GM19397 (cell line): ENCODE measurements around the gene LRRC56.
A peak's percentile ranks its signal among the peaks of the same experiment; 100 is the strongest.

ENCODE experiments used
- ATAC-seq: cut with Tn5 transposase; IDR thresholded peaks from one replicate; pipeline ENCODE4 v1.9.1; 2021; ENCODE audit warnings: mild to moderate bottlenecking, moderate library complexity; ENCODE audit not compliant: unreplicated experiment

LRRC56 gene

GRCh38 chr11:537622-538430 lies 499 bp downstream of the LRRC56 start:
- ATAC-seq: no peak

DNA sequence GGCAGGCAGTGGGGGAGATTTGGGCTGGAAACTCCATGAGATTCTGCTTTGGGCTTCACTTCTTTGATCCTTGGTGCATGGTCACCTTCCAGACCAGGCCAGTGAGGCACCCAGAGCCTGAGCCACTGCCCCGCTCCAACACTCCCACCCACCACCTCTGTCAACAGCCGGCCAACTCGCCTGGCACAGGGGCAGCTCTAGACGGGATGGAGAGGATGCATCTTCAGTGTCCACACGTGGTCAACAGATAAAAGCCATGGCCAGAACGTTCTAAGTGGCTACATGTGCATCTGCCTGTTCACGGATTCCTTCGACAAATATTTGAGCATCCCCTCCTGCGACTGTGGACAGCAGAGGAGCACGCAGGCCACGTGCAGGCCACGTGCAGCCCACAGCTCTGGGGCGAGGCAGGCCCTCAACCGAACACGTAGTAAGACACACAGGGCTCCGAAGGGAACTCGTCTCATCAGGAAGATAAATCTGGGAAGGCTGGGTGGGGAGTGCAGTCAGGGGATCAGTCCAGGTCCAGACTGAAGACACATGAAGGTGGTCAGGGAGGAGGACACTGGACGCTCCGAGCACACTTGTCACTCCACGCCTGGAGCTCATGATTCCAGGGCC lies 1.2 kb downstream of the LRRC56 start:
- no peak for ATAC-seq

DNA sequence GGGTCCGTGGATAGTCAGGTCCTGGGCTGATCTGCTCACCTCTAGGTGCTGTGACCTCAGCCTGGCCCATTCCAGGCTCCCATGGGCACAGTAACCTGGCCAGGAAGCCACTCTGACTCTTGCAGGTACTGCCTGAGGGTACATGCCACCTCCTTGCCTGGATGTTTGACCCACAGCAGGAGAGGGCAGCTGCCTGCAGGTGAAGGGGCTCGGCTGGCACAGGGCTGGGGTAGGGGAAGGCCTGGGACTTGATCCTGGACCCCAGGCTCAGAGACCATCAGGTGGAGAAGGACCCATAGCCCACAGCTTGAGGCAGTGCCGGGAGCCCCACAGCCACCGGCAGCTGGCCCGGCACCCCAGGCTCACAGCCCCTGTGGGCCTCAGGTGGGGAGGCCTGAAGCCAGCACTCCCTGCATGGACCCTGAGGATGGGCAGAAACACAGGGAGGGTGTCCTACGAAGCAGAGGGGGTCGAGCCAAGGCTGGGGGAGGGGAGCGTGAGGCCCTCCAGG lies 2.7 kb downstream of the LRRC56 start:
- ATAC-seq: no peak

DNA sequence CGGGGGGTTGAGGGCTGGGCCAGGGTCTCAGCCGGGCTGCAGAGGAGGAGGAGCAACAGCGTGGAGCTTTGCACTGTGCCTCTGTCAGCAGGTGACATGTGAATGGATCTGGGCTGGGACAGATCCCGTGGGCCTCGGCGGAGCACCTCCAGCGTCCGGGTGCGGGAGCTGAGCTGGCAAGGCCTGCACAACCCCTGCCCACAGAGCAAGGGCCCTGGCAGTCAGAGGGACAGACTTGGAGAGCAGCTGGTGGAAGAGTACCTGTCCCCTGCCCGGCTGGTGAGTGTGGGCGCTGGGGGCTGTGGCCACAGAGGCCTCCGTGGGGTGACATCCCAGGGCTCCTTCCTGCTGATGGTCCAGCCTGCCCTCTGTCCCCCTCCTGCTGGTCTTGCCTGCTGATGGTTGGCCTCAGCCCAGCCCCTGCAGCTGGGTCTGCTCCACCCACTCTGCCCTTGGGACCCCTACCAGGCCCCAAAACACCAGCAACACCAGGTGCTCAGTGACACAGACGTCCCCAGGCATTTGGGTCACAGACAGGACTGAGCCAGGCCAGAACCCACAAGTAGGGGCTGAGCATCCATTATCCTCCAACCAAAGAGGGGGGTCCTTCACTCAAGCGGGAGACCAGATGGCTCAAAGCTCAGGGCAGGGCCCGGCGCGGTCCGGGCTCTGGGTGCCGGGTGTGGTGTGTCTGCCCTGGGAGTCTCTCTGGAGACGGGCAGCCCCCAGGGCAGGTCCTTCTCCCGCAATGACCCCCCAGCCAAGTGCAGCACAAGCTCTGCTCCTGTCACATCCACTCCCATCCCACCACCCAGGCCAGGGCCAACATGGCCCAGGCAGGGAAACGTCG lies 3.5 kb downstream of the LRRC56 start:
- no peak for ATAC-seq

- no peak for ATAC-seq
Measured at GRCh38 chr11:541433-541885, 4.1 kb downstream of the LRRC56 start.

DNA sequence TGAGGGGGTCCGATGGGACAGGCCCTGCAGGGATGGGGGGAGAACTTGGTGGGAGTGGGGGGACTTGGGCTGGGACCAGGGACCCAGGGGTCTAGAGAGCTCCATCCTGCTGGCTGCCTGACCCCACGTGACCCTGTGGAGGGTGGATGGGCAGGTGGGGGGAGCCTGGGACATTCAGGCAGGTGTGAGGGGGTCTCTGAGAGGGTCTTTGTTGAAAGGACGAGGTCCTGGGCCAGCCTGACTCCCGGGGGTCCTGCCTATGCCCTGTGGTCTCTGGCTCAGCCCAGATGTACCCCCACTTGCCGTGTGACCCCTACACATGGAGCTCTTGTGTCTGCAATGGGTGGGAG lies 7.5 kb downstream of the LRRC56 start:
- ATAC-seq: no peak

- no peak for ATAC-seq
Measured at GRCh38 chr11:545171-545570, 7.8 kb downstream of the LRRC56 start.

DNA sequence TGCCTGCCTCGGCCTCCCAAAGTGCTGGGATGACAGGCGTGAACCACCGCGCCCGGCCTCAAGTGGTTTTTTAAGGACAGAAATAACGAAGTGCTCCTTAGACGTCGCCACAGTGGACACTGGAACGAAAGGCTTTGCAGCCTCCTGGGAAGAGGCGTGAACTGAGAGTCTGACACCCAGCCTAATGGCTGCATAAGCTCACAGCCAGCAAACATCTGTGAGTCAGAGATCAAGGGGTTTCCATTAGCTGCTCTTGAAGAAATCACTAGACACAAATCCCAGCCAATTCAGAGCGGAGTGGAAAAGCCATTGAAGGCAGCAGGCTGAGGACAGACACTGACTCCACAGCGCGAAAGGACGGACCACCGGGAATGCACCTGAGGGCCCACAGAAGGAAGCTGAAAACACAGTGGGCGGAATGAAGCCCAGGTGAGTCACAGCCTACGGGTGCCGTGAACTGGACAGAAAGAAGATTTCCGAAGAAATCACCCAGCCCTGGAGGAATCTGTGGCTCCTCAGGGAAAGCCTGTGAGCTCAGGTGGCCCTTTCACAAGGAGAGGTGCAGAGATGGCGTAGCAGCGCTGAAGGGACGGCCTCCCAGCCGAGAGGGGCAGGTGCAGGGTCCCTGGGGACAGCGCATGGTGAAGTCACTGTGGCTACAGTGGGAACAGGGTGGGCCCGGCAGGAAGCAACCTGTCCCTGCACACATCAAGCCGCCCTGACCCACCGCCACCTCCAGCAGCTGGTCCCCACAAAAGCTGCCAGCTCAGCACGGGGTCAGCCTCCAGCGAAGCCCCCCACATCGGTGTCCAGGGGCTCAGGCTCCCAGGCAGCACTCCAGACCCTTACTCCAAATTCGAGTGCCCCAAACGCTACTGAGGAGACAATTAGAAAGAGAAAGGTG lies 11.6 kb downstream of the LRRC56 start:
- ATAC-seq: no peak

GRCh38 chr11:550021-550745 lies 12.9 kb downstream of the LRRC56 start:
- ATAC-seq: no peak

DNA sequence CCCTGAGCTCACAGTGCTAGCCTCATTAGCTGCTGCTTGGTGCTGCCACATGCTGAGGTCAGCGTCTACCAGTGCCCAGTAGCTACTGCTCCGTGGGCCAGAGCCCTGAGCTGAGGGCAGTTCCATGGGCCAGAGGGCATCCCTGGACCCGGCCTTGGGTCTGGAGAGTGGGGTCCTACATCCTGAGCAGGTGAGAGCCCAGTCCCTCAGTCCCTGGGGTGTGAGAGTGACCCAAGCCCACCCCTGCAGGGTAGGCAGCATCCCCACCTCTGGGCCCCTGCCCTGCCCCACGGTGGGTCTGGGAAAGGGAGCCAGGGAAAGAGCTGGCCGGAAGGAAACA lies 13.4 kb downstream of the LRRC56 start:
- ATAC-seq: no peak

- ATAC-seq: no peak
Measured at GRCh38 chr11:551131-551530, 13.8 kb downstream of the LRRC56 start.

GRCh38 chr11:551596-551995 lies 14.3 kb downstream of the LRRC56 start:
- ATAC-seq: no peak

DNA sequence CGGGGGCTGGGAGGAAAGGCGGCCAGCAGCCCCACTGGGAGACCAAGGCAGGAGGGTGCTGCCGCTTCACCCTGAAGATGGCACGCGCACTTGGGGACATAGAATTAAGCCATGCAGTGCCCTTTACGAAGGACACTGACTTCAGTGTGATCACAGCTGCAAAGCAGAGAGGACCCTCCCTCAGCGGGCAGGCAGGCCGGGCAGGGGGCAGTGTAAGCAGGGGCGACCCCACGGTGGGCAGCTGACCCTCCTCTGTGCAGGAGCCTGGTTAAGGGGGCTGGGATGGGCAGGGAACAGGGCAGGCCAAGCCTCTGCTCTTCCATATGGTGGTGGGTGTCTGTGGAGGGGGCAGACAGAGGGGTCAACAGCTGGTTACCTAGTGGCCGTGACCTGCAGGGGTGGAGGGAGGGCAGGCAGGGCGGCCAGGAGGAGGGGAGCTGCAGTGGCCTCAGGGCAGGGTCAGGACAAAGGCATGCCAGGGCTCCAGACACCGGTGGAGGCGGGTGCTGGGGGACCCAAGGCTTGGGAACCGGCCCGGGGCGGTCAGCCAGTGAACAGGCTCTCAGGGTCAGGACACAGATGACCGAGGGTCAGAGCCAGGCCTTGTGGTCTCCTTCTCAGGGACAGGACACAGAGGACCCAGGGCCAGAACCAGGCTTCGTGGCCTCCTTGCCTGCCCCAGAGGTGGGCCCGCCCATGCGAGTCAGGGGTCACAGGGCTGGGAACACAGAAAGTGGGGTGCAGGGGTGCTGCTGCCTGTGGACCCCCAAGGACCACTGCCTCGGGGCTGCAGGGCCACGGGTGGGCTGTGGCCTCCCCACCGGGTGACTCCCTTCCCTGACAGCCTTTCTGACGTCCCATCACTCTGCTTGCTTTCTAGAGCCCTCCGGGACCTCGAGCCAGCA lies 16.0 kb downstream of the LRRC56 start:
- no peak for ATAC-seq

- no peak for ATAC-seq
Measured at GRCh38 chr11:553988-554340, 16.6 kb downstream of the LRRC56 start.

DNA sequence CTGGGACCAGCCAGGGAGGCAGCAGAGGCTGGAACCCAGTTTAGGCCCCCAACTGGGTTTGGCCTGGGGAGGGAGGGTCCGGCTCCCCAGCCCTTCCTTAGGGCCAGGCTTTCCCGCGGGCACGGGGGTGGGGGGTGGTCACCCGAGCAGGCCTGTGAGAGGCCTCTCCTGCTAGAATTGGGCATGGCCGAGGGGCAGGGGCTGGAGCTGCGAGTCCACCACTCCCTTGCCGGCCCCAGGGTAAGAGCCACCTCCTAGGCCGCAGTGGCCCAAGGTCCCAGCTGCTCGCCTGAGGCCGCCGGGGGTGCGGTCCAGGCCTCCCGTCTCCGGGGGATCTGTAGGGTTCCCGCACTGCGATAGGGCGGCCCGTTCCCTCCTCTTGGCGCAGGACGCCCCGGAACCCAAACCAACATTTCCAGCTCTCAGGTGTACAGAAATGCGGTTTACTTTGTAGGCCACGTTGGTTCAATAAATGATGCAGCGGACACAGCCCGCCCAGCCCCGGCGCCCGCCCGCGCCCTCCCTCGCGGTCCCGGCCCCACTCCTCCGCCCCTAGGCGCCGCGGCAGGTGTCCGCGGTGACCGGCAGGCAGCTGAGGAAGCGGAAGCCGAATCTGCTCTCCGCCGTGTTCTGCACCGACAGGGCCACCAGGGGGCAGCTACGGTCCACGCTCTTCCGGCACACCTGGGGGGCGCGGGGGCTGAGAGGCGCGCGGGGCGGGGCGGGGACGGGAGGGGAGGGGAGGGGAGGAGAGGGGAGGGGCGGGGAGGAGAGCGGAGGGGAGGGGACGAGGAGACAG lies 17.3 kb downstream of the LRRC56 start:
- peak; percentile 51 for ATAC-seq

DNA sequence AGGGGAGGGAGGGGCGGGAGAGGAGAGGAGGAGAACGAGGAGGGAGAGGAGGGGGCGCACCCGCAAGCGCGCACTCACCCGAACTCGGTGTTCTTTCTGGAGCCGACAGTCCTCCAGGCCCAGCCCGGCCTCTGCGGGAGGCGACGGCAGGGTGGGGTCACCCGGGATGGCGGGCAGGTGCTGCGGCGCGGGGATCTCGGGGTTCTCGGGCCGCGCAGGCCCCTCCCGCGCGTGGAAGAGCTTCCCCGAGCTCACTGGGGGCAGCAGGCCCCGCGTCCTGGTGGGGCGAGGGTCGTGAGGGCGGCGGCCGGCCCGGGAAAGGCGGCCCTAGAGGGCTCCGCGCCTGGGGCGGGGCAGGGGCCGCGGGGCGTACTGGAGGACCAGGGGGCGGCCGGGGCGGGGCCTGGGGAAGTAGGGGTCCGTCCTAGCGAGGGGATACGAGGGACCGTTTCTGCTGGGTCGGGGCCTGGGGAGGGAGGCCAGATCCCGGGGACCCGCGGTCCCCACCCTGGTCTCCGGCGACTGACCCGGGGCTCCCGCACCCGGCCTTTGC lies 18.0 kb downstream of the LRRC56 start:
- ATAC-seq: no peak

- no peak for ATAC-seq
Measured at GRCh38 chr11:555780-556661, 18.7 kb downstream of the LRRC56 start.
